HG03460 (cell line): Measurements from ENCODE around the gene GOLGA8T.
"Not testable (repeated sequence)": the region's sequence is repeated elsewhere in the genome, so short reads cannot be mapped to it uniquely, and the experiment has no call there.

ENCODE experiments used
- ATAC-seq: cut with Tn5 transposase; IDR thresholded peaks from one replicate; pipeline ENCODE4 v1.9.1; 2021; ENCODE audit not compliant: unreplicated experiment

The GOLGA8T gene

DNA sequence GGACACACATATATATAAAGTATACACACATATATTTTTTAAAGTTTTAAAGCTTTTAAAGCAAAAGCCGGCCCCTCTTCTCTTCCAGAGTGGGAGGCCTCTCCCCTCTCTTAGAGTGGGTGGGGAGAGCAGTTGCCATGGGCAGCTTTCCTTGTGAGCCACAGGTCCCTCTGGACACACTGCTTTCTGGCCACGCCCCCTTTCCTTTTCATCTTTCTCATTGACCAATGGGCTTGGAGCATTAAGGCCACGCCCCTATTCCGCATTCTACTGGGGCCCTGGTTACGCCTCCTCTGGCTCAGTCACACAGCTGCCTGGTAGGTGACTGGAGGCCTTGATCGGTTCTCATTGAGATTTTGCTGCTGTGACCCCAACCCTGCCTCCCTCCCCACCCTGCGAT is at the start of gene GOLGA8T:
Gene GOLGA8T, plus strand, starts transcription at position 301 of the 400 bp plus-strand sequence. Its CDS starts 98 bp downstream, at position 399.
- ATAC-seq = not testable (repeated sequence)

- not testable (repeated sequence) for ATAC-seq
These were observed 37.0 kb upstream of the GOLGA8T start for GRCh38 chr15:30097827-30098226.

DNA sequence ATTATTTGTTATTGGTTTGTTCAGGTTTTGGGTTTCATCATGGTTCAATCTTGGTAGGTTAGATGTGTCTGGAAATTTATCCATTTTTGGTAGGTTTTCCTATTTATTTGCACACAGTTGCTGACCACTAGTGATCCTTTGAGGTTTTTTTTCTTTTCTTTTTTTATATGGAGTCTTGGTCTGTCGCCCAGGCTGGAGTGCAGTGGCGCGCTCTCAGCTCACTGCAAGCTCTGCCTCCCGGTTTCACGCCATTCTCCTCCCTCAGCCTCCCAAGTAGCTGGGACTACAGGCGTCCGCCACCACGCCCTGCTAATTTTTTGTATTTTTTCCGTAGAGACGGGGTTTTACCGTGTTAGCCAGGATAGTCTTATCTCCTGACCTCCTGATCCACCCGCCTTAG is 32.0 kb upstream of the GOLGA8T start:
- not testable (repeated sequence) for ATAC-seq

DNA sequence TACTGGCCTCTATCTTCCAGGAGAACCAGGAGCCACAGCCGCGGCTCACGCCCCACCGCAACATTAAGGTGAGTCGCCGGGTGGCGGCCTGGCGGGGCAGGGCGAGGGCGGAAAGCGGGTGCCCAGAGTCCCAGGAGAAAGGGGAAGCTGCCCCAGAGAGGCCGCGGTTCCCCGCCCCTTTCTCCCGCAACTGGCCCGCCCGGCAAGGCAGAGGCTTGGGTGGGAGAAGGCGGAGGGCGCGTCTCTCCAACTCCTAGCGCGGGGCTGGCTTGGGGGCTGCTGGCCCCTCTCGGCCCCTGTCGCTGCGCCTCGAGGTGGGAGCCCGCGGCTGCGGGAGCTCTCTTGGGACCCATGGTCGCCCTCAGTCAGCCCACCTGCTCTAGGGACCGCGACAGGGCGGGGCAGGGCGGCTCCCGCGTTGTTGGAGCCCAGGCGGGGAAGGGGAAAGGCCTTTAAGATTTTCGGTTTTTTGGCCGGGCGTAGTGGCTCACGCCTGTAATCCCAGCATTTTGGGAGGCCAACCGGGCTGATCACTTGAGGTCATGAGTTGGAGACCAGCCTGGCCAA is 30.8 kb upstream of the GOLGA8T start:
- not testable (repeated sequence) for ATAC-seq

- not testable (repeated sequence) for ATAC-seq
These were observed 24.3 kb upstream of the GOLGA8T start for GRCh38 chr15:30110591-30110990.

DNA sequence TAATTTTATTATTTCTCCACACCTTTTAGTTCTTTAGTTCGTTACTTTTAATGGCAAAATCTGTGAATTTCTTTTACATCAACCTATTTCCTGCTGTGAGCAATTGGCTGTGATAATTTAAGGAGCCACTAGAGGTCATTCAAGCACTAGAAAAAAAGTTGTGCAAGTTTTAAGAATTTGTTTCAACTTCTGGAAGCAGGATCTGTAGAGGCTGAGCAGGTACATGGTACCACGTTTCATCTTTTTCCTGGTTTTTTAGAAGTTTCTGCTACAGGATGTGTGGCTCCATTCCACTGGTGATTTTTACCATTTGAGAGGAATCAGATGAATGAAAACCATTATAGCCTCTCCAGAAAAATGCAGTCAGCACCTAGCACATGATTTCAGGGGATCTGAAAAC is 4.8 kb upstream of the GOLGA8T start:
- not testable (repeated sequence) for ATAC-seq

- ATAC-seq = not testable (repeated sequence)
These were observed 8.4 kb downstream of the GOLGA8T start for GRCh38 chr15:30143246-30143645.

GRCh38 chr15:30149891-30150290 is 15.0 kb downstream of the GOLGA8T start:
- not testable (repeated sequence) for ATAC-seq

- ATAC-seq = not testable (repeated sequence)
These were observed 27.9 kb downstream of the GOLGA8T start for GRCh38 chr15:30162479-30163357.

DNA sequence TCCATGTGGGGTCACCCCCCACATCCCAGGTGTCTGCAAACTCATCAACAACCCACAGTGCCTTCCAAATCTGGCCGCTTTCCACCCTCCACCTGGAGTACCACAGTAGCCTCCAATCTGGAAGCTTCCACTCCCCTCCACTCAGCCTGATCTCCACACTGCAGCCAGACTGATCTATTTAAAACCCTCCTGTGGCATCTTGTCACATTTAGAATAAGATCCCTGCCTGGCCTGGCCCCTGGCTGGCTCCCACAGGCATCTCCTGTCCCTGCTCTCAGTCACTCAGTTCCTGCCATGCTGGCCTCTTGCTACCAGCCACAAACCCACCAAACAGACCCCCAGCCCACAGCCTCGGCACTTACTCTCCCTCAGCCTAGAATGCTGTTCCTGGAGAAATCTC is 28.9 kb downstream of the GOLGA8T start:
- not testable (repeated sequence) for ATAC-seq

DNA sequence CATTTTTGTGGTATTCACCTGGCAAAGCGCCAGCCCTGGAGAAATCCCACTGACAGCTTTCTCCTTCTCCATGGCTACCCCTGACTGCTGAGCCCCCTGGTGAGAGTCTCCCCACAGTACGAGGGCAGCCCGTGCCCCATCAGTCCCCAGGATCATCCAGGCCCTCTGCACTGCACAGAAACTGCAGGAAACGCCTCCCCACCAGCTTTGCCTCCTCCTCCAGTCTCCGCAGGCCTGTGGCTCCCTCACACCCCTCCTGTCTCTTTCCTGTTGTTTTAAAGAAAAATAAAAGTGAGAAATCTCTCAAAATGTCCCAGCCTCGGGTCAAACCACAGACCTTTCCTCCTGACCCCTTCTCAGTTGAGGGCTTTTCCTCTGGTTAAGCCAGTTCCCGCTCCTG is 29.4 kb downstream of the GOLGA8T start:
- not testable (repeated sequence) for ATAC-seq

- not testable (repeated sequence) for ATAC-seq
These were observed 32.6 kb downstream of the GOLGA8T start for GRCh38 chr15:30167403-30167802.

DNA sequence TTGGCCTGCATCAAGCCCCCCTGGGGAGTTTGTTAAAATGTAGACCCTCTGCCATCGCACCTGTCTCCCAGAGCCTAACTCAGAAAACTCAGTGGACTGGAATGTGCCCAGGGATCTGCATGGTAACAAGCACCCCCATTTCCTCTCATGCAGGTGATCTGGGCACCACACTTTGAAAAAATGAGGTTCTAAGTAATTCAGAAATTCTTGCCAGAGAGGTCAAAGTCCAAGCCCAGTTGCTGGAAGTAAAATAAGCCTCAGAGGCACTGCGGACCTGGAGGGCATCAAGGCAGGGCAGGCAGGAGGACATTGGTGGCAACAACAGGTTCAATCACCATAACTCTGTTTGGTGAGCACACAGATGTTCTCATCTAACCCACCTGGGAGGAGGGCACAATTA is 33.0 kb downstream of the GOLGA8T start:
- not testable (repeated sequence) for ATAC-seq

DNA sequence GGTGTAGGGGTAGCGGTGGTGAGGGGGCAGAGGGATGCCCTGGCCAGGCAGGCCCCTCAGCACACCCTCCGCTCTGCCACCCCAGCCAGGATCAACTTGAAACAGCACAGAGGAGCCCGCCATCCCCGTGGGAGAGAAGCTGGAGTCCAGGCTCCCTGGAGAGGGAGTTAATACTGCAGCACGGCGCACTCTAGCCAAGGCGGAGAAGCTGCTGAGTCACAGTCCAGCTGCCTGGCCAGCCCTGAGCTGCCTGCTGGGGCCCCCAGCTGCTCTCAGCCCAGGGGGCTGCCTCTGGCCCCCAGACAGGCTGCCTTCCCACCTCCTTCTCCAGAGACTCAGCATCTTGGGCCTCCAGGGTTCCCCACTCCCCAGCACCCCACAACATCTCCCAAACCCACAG is 36.6 kb downstream of the GOLGA8T start:
- not testable (repeated sequence) for ATAC-seq

- peak; percentile 58 for ATAC-seq
These were observed 38.3 kb downstream of the GOLGA8T start for GRCh38 chr15:30173041-30173608.

- not testable (repeated sequence) for ATAC-seq
These were observed 40.4 kb downstream of the GOLGA8T start for GRCh38 chr15:30175291-30175690.

DNA sequence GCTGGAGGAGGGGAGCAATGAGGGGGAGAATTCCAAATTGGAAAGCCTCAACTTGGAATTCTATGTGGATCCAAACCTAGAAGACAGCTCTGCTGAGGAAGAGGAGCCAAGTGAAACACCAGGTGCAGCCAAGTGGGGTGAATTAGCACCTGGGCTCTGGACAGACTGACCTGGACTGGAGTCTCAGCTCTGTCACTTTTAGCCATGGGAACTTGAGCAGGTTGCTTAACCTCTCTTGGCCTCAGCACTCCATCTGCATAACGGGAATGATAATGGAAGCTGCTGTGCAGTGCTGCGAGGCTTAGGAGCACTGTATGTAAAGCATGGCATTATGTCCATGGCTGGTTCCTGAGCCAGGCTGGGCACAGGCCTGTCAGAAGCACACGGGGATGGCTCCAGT is 41.8 kb downstream of the GOLGA8T start:
- not testable (repeated sequence) for ATAC-seq

GRCh38 chr15:30179814-30180213 is 45.0 kb downstream of the GOLGA8T start:
- not testable (repeated sequence) for ATAC-seq

- not testable (repeated sequence) for ATAC-seq
These were observed 50.6 kb downstream of the GOLGA8T start for GRCh38 chr15:30185495-30185894.

GRCh38 chr15:30187429-30187828 is 52.6 kb downstream of the GOLGA8T start:
- not testable (repeated sequence) for ATAC-seq

DNA sequence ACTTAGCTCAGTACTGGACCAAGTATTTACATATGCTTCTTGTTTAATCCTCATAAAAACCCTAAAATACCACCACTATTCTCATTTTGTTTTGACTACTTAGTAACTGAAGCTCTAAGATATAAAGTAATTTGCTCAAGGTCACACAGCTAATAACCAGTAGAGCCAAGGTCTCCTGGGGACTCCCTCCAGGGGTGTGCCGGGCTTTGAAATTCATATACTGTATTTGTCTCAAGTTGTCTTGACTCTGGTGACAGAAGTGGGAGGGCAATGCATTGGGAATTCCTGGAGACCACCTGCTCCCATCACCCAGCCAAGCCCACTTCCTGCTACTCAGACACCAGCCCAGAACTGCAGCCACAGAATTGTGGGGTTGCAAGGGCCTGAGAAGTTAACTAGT is 54.9 kb downstream of the GOLGA8T start:
- not testable (repeated sequence) for ATAC-seq

DNA sequence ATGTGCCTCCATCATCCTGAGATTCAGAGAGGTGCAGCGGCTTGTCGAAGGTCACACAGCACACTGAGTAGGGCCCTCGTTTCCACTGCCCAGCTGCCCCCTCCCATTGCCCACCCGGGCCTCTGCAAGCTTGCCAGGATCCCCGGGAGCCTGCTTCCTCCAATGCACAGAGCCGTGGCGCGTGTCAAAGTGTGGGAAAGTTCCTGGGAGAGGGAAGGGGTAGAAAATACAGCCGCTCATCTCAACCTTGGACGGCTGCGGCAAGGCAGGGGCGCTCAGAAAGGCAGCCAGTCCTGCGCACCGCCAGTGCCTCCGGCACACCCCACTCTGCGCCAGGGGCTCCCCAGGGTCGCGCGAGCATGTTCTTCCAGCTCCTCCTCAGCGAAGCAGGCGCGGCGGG is 56.3 kb downstream of the GOLGA8T start:
- ATAC-seq = not testable (repeated sequence)
